ENCODE results near the gene CTNNA3. TPM values are rescaled to one million over a fixed set of nuclear protein-coding genes. Genes with fewer than 3 reads are reported as not detected.

CTNNA3 gene
- total and polyA plus RNA-seq, 2 donors (not counting 1 experiment from before 2014, with no cell fraction given), result not detected

DNA sequence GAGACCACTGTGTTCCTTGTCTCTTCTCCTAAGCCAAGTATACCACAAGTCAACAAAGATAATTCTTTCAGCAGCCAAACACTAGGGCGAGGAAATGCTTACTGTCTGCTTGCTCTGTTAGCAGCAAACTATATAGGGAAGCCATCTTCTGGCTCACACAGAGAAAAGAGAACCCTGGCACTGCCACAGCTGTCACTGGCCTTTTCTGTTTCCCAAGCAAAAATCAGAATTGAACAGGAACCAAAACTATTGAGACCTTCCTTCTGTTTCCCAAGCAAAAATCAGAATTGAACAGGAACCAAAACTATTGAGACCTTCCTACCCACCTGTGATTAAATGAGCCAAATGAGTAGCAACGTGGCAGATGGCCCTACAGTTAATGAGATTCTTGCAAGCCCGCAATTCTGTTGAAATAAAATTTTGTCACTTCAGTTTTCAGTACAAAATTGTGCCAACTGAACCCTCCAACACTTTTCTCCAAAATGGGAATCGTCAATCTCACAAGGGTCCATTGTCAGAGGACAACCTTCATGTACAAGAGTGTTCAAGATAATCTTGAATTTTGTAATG lies 715.7 kb downstream of the CTNNA3 start:
- Histone ChIP-seq H3K79me2 (ENCODE audit: control insufficient read depth, insufficient read depth, low read length) (no peaks in the 10 kb centered on the region), H4K20me1 (ENCODE audit: control insufficient read depth, extremely low read depth, insufficient read depth, low read length) (no peaks in the 10 kb centered on the region), H3K9me3 (ENCODE audit: control insufficient read depth, insufficient read depth, low read depth, low read length) (no peaks in the 10 kb centered on the region), H3K36me3 (ENCODE audit: control insufficient read depth, insufficient read depth, low read length) (no peaks in the 10 kb centered on the region), H3K27ac (ENCODE audit: insufficient read depth, low read length) (no peak overlapping the region), H3K4me2 (ENCODE audit: extremely low read depth, insufficient read depth, low read length) (no peak overlapping the region), H3K9ac (ENCODE audit: insufficient read depth, low read length) (no peak overlapping the region), H3K4me1 (ENCODE audit: control insufficient read depth, extremely low read depth, insufficient read depth, low read length) (no peaks in the 10 kb centered on the region), H2AFZ (ENCODE audit: low read length) (no peak overlapping the region), H3K4me3 (replicated peaks in 1 of 4; ENCODE audit: control extremely low read depth in 1 of 4, insufficient read depth in 1 of 4, low read depth in 3 of 4, low read length in 4 of 4) (no peak overlapping the region), H3K27me3 (ENCODE audit: control insufficient read depth, insufficient read depth, low read length) (no peaks in the 10 kb centered on the region)
- DNase-seq (ENCODE audit: low read depth in 2 of 2), result no peak
- TF ChIP-seq EZH2 (IDR thresholded peaks at IDR 0.05; ENCODE audit: low read length, missing control alignments), result no peak
- TF ChIP-seq, protein P1, sequence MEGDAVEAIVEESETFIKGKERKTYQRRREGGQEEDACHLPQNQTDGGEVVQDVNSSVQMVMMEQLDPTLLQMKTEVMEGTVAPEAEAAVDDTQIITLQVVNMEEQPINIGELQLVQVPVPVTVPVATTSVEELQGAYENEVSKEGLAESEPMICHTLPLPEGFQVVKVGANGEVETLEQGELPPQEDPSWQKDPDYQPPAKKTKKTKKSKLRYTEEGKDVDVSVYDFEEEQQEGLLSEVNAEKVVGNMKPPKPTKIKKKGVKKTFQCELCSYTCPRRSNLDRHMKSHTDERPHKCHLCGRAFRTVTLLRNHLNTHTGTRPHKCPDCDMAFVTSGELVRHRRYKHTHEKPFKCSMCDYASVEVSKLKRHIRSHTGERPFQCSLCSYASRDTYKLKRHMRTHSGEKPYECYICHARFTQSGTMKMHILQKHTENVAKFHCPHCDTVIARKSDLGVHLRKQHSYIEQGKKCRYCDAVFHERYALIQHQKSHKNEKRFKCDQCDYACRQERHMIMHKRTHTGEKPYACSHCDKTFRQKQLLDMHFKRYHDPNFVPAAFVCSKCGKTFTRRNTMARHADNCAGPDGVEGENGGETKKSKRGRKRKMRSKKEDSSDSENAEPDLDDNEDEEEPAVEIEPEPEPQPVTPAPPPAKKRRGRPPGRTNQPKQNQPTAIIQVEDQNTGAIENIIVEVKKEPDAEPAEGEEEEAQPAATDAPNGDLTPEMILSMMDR (conservative IDR thresholded peaks at IDR 0.05 in 1 of 2, IDR thresholded peaks at IDR 0.05 in 1 of 2; ENCODE audit: low read depth in 1 of 2, low read length in 2 of 2), result no peak

DNA sequence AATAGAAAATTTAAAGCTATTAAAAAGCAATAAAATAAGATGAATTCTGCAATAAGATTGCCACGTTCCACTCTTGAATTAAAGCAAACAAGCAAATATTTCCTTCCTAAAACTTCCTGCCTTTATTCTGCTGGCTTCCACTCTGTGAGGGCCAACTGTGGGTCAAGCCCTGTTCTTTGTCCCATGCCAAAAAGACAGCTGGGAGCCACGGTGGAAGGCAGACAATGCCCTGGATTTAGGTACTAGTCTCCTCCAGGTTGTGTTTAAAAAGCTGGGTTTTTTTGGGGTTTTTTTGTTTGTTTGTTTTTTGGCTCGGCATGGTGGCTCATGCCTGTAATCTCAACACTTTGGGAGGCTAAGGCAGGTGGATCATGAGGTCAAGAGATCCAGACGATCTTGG lies 731.0 kb downstream of the CTNNA3 start:
- no peaks in the 10 kb centered on the region for H3K9me3 ChIP-seq (ENCODE audit: control insufficient read depth, insufficient read depth, low read depth, low read length)
- H3K4me2 ChIP-seq (ENCODE audit: extremely low read depth, insufficient read depth, low read length), result no peak overlapping the region
- H3K27me3 ChIP-seq (ENCODE audit: control insufficient read depth, insufficient read depth, low read length), result no peaks in the 10 kb centered on the region
- no peak overlapping the region for H3K27ac ChIP-seq (ENCODE audit: insufficient read depth, low read length)
- no peaks in the 10 kb centered on the region for H3K79me2 ChIP-seq (ENCODE audit: control insufficient read depth, insufficient read depth, low read length)
- no peaks in the 10 kb centered on the region for H4K20me1 ChIP-seq (ENCODE audit: control insufficient read depth, extremely low read depth, insufficient read depth, low read length)
- no peak overlapping the region for H2AFZ ChIP-seq (ENCODE audit: low read length)
- no peak for TF ChIP-seq EZH2 (IDR thresholded peaks at IDR 0.05; ENCODE audit: low read length, missing control alignments)
- TF ChIP-seq, protein P1 (conservative IDR thresholded peaks at IDR 0.05 in 1 of 2, IDR thresholded peaks at IDR 0.05 in 1 of 2; ENCODE audit: low read depth in 1 of 2, low read length in 2 of 2), result no peak
- H3K9ac ChIP-seq (ENCODE audit: insufficient read depth, low read length), result no peak overlapping the region
- H3K4me3 ChIP-seq (replicated peaks in 1 of 4; ENCODE audit: control extremely low read depth in 1 of 4, insufficient read depth in 1 of 4, low read depth in 3 of 4, low read length in 4 of 4), result no peak overlapping the region
- no peaks in the 10 kb centered on the region for H3K36me3 ChIP-seq (ENCODE audit: control insufficient read depth, insufficient read depth, low read length)
- no peak for DNase-seq (ENCODE audit: low read depth in 2 of 2)
- H3K4me1 ChIP-seq (ENCODE audit: control insufficient read depth, extremely low read depth, insufficient read depth, low read length), result no peaks in the 10 kb centered on the region

DNA sequence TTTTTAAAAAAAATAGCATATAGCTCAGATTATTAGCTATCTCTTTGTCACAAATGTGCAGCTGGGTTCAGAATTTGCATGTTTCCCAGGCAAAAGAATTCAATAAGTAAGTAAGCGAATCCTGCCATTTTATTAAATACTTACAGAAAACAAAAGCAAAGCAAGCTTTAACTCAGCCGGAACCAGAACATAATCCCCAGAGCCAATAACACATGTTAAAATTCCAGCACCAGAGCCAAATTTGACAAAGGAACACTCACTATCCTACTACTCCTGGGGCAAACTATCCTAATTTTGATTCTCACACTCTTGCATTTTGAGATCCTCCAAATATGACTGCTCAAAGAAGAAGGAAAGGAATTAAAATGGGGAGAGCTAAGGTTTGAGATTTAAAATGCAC lies 737.5 kb downstream of the CTNNA3 start:
- Histone ChIP-seq H4K20me1 (ENCODE audit: control insufficient read depth, extremely low read depth, insufficient read depth, low read length) (no peaks in the 10 kb centered on the region), H3K27ac (ENCODE audit: insufficient read depth, low read length) (no peak overlapping the region), H3K4me1 (ENCODE audit: control insufficient read depth, extremely low read depth, insufficient read depth, low read length) (no peaks in the 10 kb centered on the region), H2AFZ (ENCODE audit: low read length) (no peak overlapping the region), H3K9me3 (ENCODE audit: control insufficient read depth, insufficient read depth, low read depth, low read length) (no peaks in the 10 kb centered on the region), H3K4me3 (replicated peaks in 1 of 4; ENCODE audit: control extremely low read depth in 1 of 4, insufficient read depth in 1 of 4, low read depth in 3 of 4, low read length in 4 of 4) (no peak overlapping the region), H3K79me2 (ENCODE audit: control insufficient read depth, insufficient read depth, low read length) (no peaks in the 10 kb centered on the region), H3K27me3 (ENCODE audit: control insufficient read depth, insufficient read depth, low read length) (no peaks in the 10 kb centered on the region), H3K4me2 (ENCODE audit: extremely low read depth, insufficient read depth, low read length) (no peak overlapping the region), H3K9ac (ENCODE audit: insufficient read depth, low read length) (no peak overlapping the region), H3K36me3 (ENCODE audit: control insufficient read depth, insufficient read depth, low read length) (no peaks in the 10 kb centered on the region)
- TF ChIP-seq, protein P1 (conservative IDR thresholded peaks at IDR 0.05 in 1 of 2, IDR thresholded peaks at IDR 0.05 in 1 of 2; ENCODE audit: low read depth in 1 of 2, low read length in 2 of 2), result no peak
- no peak for TF ChIP-seq EZH2 (IDR thresholded peaks at IDR 0.05; ENCODE audit: low read length, missing control alignments)
- no peak for DNase-seq (ENCODE audit: low read depth in 2 of 2)
